ENCODE data around the gene MLST8.

- no peak for TF ChIP-seq YY1 (IDR thresholded peaks at IDR 0.05)
- TF ChIP-seq CTCF (IDR thresholded peaks at IDR 0.05; ENCODE audit: low read depth, low read length, missing input control), result no peak
- TF ChIP-seq RAD21 (IDR thresholded peaks at IDR 0.05), result no peak
- no peak for TF ChIP-seq SP1 (IDR thresholded peaks at IDR 0.05)
- TF ChIP-seq TAF1 (conservative IDR thresholded peaks at IDR 0.05), result no peak
Measured at GRCh38 chr16:2174396-2175131, 30.7 kb upstream of the MLST8 start.

Measured in liver (tissue), 3 donors.